Karpas-422 (cell line): ENCODE measurements around the gene UVSSA. TPM values are rescaled to one million over a fixed set of nuclear protein-coding genes. Genes with fewer than 3 reads are reported as not detected.

Experiments
- DNase-seq: peaks from one replicate; pipeline ENCODE4 v3.0.0-alpha.2; 2015
- H2AFZ ChIP-seq: fragments of 200-600 bp; sonication (generic); 2 replicates; pipeline ENCODE4 v1.6.1; 2014; ENCODE audit warnings: antibody characterized with exemption, low read length, mixed read lengths
- H3K27ac ChIP-seq: fragments of 200-600 bp; sonication (generic); 2 replicates; pipeline ENCODE4 v1.5.1; 2014; ENCODE audit warnings: mild to moderate bottlenecking, low read length, moderate library complexity
- H3K27me3 ChIP-seq: fragments of 200-600 bp; sonication (generic); 2 replicates; pipeline ENCODE4 v1.6.1; 2014; ENCODE audit warnings: low read length, mixed read lengths
- H3K36me3 ChIP-seq: fragments of 200-600 bp; sonication (generic); 2 replicates; pipeline ENCODE4 v1.6.1; 2014; ENCODE audit warnings: low read length, mixed read lengths; ENCODE audit not compliant: insufficient read depth
- H3K4me1 ChIP-seq: fragments of 200-600 bp; sonication (generic); 2 replicates; pipeline ENCODE4 v1.6.1; 2014; ENCODE audit warnings: mild to moderate bottlenecking, low read length, mixed read lengths
- H3K4me2 ChIP-seq: fragments of 200-600 bp; sonication (generic); 2 replicates; pipeline ENCODE4 v1.6.1; 2014; ENCODE audit warnings: low read length, low read depth, mild to moderate bottlenecking; ENCODE audit not compliant: poor library complexity, severe bottlenecking
- H3K4me3 ChIP-seq: fragments of 200-600 bp; sonication (generic); 2 replicates; pipeline ENCODE4 v1.5.1; 2014; ENCODE audit warnings: mild to moderate bottlenecking, antibody characterized with exemption, low read length, mixed read lengths
- H3K79me2 ChIP-seq: fragments of 200-600 bp; sonication (generic); 2 replicates; pipeline ENCODE4 v1.6.1; 2014; ENCODE audit warnings: mild to moderate bottlenecking, low read length, mixed read lengths
- H3K9ac ChIP-seq: fragments of 200-600 bp; sonication (generic); 2 replicates; pipeline ENCODE4 v1.6.0; 2014; ENCODE audit warnings: low read length
- H3K9me2 ChIP-seq: fragments of 200-600 bp; sonication (generic), shearing (Covaris generic); replicated peaks from 2 replicates; pipeline ENCODE4 v1.6.0; 2014; ENCODE audit warnings: mild to moderate bottlenecking, low read length, moderate library complexity; ENCODE audit not compliant: insufficient read depth
- H3K9me3 ChIP-seq: fragments of 300-700, 200-600 bp; sonication (generic); 2 replicates; pipeline ENCODE4 v1.6.1; 2014; ENCODE audit warnings: low read length, mixed read lengths
- H4K20me1 ChIP-seq: fragments of 200-600 bp; sonication (generic); 2 replicates; pipeline ENCODE4 v1.6.1; 2014; ENCODE audit warnings: mild to moderate bottlenecking, antibody characterized with exemption, low read length, low read depth; ENCODE audit not compliant: insufficient read depth
- total RNA-seq: library from RNA; depleted of rRNA; stranded (reverse); fragments of >200 nt; shearing (Covaris generic); gene quantifications from 2 replicates; pipeline ENCODE4 v1.2.3, GENCODE V29; 2014; ENCODE audit warnings: low replicate concordance

The UVSSA gene
- total RNA-seq, 1 experiment from 2014 or later: 12.4 TPM

- no peaks in the 10 kb centered on the region for H3K27me3 ChIP-seq
- no peaks in the 10 kb centered on the region for H3K9me3 ChIP-seq
These were observed 62.1 kb downstream of the UVSSA start for GRCh38 chr4:1409079-1409478.

GRCh38 chr4:1409491-1410425, 62.8 kb downstream of the UVSSA start:
- no peak overlapping the region for H3K4me2 ChIP-seq
- H3K4me1 ChIP-seq: no peaks in the 10 kb centered on the region
- no peaks in the 10 kb centered on the region for H4K20me1 ChIP-seq
- H3K9me3 ChIP-seq: no peaks in the 10 kb centered on the region
- H3K79me2 ChIP-seq: no peaks in the 10 kb centered on the region
- H3K36me3 ChIP-seq: no peaks in the 10 kb centered on the region
- H3K27me3 ChIP-seq: no peaks in the 10 kb centered on the region
- H3K4me3 ChIP-seq: no peak overlapping the region
- no peak for DNase-seq
- H3K27ac ChIP-seq: no peak overlapping the region
- no peaks in the 10 kb centered on the region for H3K9me2 ChIP-seq
- H3K9ac ChIP-seq: no peak overlapping the region
- H2AFZ ChIP-seq: no peak overlapping the region

More at GRCh38 chr4:1409079-1409478, 62.1 kb downstream of the UVSSA start:
- no peaks in the 10 kb centered on the region for H3K4me1 ChIP-seq
- H3K9me2 ChIP-seq: no peaks in the 10 kb centered on the region
- H4K20me1 ChIP-seq: no peaks in the 10 kb centered on the region
- no peaks in the 10 kb centered on the region for H3K36me3 ChIP-seq
- no peak overlapping the region for H3K9ac ChIP-seq
- no peak for DNase-seq
- H3K27ac ChIP-seq: no peak overlapping the region
- no peak overlapping the region for H3K4me3 ChIP-seq
- no peak overlapping the region for H3K4me2 ChIP-seq
- H2AFZ ChIP-seq: no peak overlapping the region
- H3K79me2 ChIP-seq: no peaks in the 10 kb centered on the region

- Histone ChIP-seq H3K9ac (no peak overlapping the region), H3K79me2 (no peaks in the 10 kb centered on the region), H3K9me2 (no peaks in the 10 kb centered on the region), H3K36me3 (no peaks in the 10 kb centered on the region), H3K4me3 (no peak overlapping the region), H3K4me2 (no peak overlapping the region), H3K9me3 (no peaks in the 10 kb centered on the region), H2AFZ (no peak overlapping the region), H3K27ac (no peak overlapping the region), H4K20me1 (no peaks in the 10 kb centered on the region), H3K27me3 (no peaks in the 10 kb centered on the region), H3K4me1 (no peaks in the 10 kb centered on the region)
- peak; percentile 80 for DNase-seq
These were observed 63.7 kb downstream of the UVSSA start for GRCh38 chr4:1410491-1411325.

GRCh38 chr4:1411436-1412375, 64.7 kb downstream of the UVSSA start:
- Histone ChIP-seq H3K4me3 (no peak overlapping the region), H3K79me2 (no peaks in the 10 kb centered on the region), H3K4me1 (no peaks in the 10 kb centered on the region), H3K9me2 (no peaks in the 10 kb centered on the region), H3K9ac (no peak overlapping the region), H4K20me1 (no peaks in the 10 kb centered on the region), H3K27me3 (no peaks in the 10 kb centered on the region), H3K4me2 (no peak overlapping the region), H3K36me3 (no peaks in the 10 kb centered on the region), H2AFZ (no peak overlapping the region), H3K27ac (no peak overlapping the region), H3K9me3 (no peaks in the 10 kb centered on the region)
- no peak for DNase-seq

GRCh38 chr4:1412376-1413203, 65.6 kb downstream of the UVSSA start:
- no peaks in the 10 kb centered on the region for H3K27me3 ChIP-seq
- no peaks in the 10 kb centered on the region for H3K9me2 ChIP-seq
- no peak overlapping the region for H3K27ac ChIP-seq
- H3K79me2 ChIP-seq: no peaks in the 10 kb centered on the region
- H3K4me3 ChIP-seq: no peak overlapping the region
- H2AFZ ChIP-seq: no peak overlapping the region
- H4K20me1 ChIP-seq: no peaks in the 10 kb centered on the region
- H3K9ac ChIP-seq: no peak overlapping the region
- H3K36me3 ChIP-seq: no peaks in the 10 kb centered on the region
- no peaks in the 10 kb centered on the region for H3K4me1 ChIP-seq
- H3K9me3 ChIP-seq: no peaks in the 10 kb centered on the region
- DNase-seq: no peak
- H3K4me2 ChIP-seq: no peak overlapping the region

GRCh38 chr4:1413204-1413663, 66.2 kb downstream of the UVSSA start:
- DNase-seq: no peak
- H3K4me3 ChIP-seq: no peak overlapping the region
- no peaks in the 10 kb centered on the region for H3K4me1 ChIP-seq
- H4K20me1 ChIP-seq: no peaks in the 10 kb centered on the region
- H3K4me2 ChIP-seq: no peak overlapping the region
- H3K36me3 ChIP-seq: no peaks in the 10 kb centered on the region
- no peak overlapping the region for H2AFZ ChIP-seq
- H3K9ac ChIP-seq: no peak overlapping the region
- H3K27ac ChIP-seq: no peak overlapping the region
- no peaks in the 10 kb centered on the region for H3K9me2 ChIP-seq
- H3K9me3 ChIP-seq: no peaks in the 10 kb centered on the region
- H3K79me2 ChIP-seq: no peaks in the 10 kb centered on the region
- no peaks in the 10 kb centered on the region for H3K27me3 ChIP-seq

GRCh38 chr4:1413687-1414479, 66.9 kb downstream of the UVSSA start:
- H3K79me2 ChIP-seq: no peaks in the 10 kb centered on the region
- H3K27me3 ChIP-seq: no peaks in the 10 kb centered on the region
- no peaks in the 10 kb centered on the region for H3K9me3 ChIP-seq
- no peak overlapping the region for H2AFZ ChIP-seq
- no peak overlapping the region for H3K9ac ChIP-seq
- no peak overlapping the region for H3K4me3 ChIP-seq
- H3K36me3 ChIP-seq: no peaks in the 10 kb centered on the region
- no peak overlapping the region for H3K4me2 ChIP-seq
- no peak overlapping the region for H3K27ac ChIP-seq
- no peak for DNase-seq
- H4K20me1 ChIP-seq: no peaks in the 10 kb centered on the region
- H3K4me1 ChIP-seq: no peaks in the 10 kb centered on the region
- H3K9me2 ChIP-seq: no peaks in the 10 kb centered on the region
